CD8-positive, alpha-beta memory T cell (primary cell): ENCODE data around the gene SLC5A8. TPM values are rescaled to one million over a fixed set of nuclear protein-coding genes. Genes with fewer than 3 reads are reported as not detected.

Source experiments
- CTCF ChIA-PET: fragments of 350-600 bp; sonication (Branson Sonifier 250); formaldehyde crosslinking; loops from one replicate; lab custom pipeline; 2021; ENCODE audit warnings: antibody characterized with exemption; lab: Charles Lee
- POLR2A ChIA-PET: fragments of 350-600 bp; sonication (Branson Sonifier 250); formaldehyde crosslinking; loops from one replicate; lab custom pipeline; 2021; ENCODE audit warnings: antibody characterized with exemption; lab: Charles Lee
- DNase-seq, 5 donors: peaks; one replicate each; pipeline versions ENCODE4 v3.0.0 to v3.0.0-alpha.2; 2020 to 2022; ENCODE audit warnings: mixed read lengths in 1 of 5
- H3K27ac ChIP-seq: one replicate; pipeline ENCODE4 v1.7.0; 2013; ENCODE audit warnings: low read depth, mild to moderate bottlenecking, low read length, moderate library complexity
- H3K27me3 ChIP-seq: 2 replicates; pipeline ENCODE4 v1.7.0; 2013; ENCODE audit warnings: low read length, mild to moderate bottlenecking; ENCODE audit not compliant: insufficient read depth, poor library complexity, severe bottlenecking
- H3K36me3 ChIP-seq: 2 replicates; pipeline ENCODE4 v1.7.0; 2013; ENCODE audit warnings: mild to moderate bottlenecking, low read length, moderate library complexity; ENCODE audit not compliant: insufficient read depth
- H3K4me1 ChIP-seq: 2 replicates; pipeline ENCODE4 v1.7.0; 2013; ENCODE audit warnings: mild to moderate bottlenecking, low read length, moderate library complexity; ENCODE audit not compliant: insufficient read depth
- H3K4me3 ChIP-seq: 2 replicates; pipeline ENCODE4 v1.7.0; 2013; ENCODE audit warnings: mild to moderate bottlenecking, low read length
- H3K9me3 ChIP-seq: 2 replicates; pipeline ENCODE4 v1.7.0; 2013; ENCODE audit warnings: mild to moderate bottlenecking, low read length
- H3K27ac Mint-ChIP-seq, 8 donors: one replicate each; pipeline ENCODE4 v1.8.0; 2020 to 2021; ENCODE audit warnings: mixed read lengths in 8 of 8, mild to moderate bottlenecking in 6 of 8, inconsistent platforms in 3 of 8, moderate library complexity in 3 of 8
- H3K27me3 Mint-ChIP-seq, 2 donors: one replicate each; pipeline ENCODE4 v1.8.0; 2020 to 2021; ENCODE audit warnings: mixed read lengths in 2 of 2, mild to moderate bottlenecking in 1 of 2, moderate library complexity in 1 of 2
- H3K36me3 Mint-ChIP-seq, 3 donors: one replicate each; pipeline ENCODE4 v1.8.0; 2020 to 2021; ENCODE audit warnings: mixed read lengths in 3 of 3, inconsistent platforms in 1 of 3, mild to moderate bottlenecking in 1 of 3
- H3K4me1 Mint-ChIP-seq, 3 donors: one replicate each; pipeline ENCODE4 v1.8.0; 2020 to 2021; ENCODE audit warnings: mixed read lengths in 3 of 3, inconsistent platforms in 1 of 3, mild to moderate bottlenecking in 1 of 3
- H3K4me3 Mint-ChIP-seq, 7 donors: one replicate each; pipeline ENCODE4 v1.8.0; 2020 to 2021; ENCODE audit warnings: mixed read lengths in 7 of 7, mild to moderate bottlenecking in 6 of 7, moderate library complexity in 4 of 7, inconsistent platforms in 2 of 7
- H3K9me3 Mint-ChIP-seq, 5 donors: one replicate each; pipeline ENCODE4 v1.8.0; 2020 to 2022; ENCODE audit warnings: mixed read lengths in 5 of 5, mild to moderate bottlenecking in 3 of 5, moderate library complexity in 2 of 5, inconsistent platforms in 1 of 5
- polyA plus RNA-seq: library from polyadenylated mRNA; unstranded; fragments of 300-500 nt; fragmentation: Illumina TruSeq; gene quantifications from one replicate; pipeline ENCODE4 v1.2.3, GENCODE V29; 2021
- total RNA-seq, 2 experiments: library from RNA; stranded (reverse); gene quantifications; one replicate each; pipeline ENCODE4 v1.2.3, GENCODE V29; 2021

Gene SLC5A8
- total and polyA plus RNA-seq, 3 experiments from 2014 or later = not detected

DNA sequence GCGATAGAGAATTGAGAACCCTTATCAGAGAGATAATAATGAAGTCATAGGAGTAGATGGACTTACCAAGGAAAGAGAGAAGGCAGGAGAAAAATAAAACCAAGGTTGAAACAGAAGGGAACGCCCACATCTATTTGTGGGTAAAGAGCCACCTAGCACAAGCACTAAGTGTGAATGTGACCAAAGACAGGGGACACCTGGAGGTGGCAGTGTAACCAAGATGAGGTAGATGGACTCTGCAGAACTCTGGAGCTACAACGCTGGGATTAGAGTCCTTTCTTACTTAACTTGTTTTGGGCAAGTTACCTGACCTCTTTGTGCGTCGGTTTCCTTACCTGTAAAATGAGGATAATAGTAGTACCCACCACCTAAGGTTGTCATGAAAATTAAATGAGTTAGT is 101.9 kb downstream of the SLC5A8 start:
- Histone ChIP-seq H3K4me3 (no peak overlapping the region), H3K27me3 (no peaks in the 10 kb centered on the region), H3K36me3 (no peaks in the 10 kb centered on the region), H3K27ac (no peak overlapping the region), H3K4me1 (no peaks in the 10 kb centered on the region), H3K9me3 (no peaks in the 10 kb centered on the region)
- POLR2A ChIA-PET = no interaction called here
- CTCF ChIA-PET = no interaction called here
- Mint-ChIP-seq H3K27me3 (no peaks in the 10 kb centered on the region), H3K36me3 (no peaks in the 10 kb centered on the region), H3K4me1 (no peaks in the 10 kb centered on the region), H3K9me3 (peaks cover 0 to 4% (median 0%) of the 10 kb centered on the region in 5 donors), H3K4me3 (no peak overlapping the region), H3K27ac (no peak overlapping the region)
- no peak for DNase-seq

DNA sequence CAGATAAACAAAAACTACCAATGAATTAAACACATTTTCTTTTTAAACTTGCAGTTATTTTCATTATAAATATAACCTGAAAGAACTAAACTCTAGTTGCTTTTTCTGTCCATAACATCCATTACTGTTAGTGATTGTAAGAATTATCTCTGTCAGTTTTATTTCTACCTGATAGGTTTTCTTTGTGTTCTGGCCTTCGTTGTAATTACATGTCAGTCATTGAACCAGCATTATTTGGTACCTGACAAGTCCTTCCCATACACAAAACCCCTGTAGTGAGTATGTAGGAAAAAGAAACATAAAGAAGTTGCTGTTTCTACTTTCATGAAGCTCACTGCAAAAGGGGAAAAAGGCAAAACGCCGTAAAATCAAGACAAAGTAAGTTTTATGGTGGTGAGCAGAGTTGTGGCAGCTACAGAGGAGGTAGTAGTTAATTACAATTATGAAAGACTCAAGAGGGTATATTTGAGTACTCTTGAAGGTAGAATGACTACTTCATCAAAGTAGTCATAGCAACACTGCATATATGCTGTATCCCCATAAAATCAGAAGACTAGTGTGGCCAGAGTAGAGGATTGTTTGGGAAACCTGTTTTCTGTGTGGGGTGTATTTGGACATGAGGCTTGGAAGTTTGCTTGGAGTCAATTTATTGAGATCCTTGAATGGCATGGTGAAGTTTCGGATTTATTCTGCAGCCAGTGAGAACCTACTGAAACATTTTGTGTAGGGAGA is 102.8 kb downstream of the SLC5A8 start:
- H3K4me3 ChIP-seq = no peak overlapping the region
- no peaks in the 10 kb centered on the region for H3K9me3 ChIP-seq
- ChIA-PET CTCF (no interaction called here), POLR2A (no interaction called here)
- Mint-ChIP-seq H3K27me3 (no peaks in the 10 kb centered on the region), H3K27ac (no peak overlapping the region), H3K4me1 (no peaks in the 10 kb centered on the region), H3K36me3 (no peaks in the 10 kb centered on the region), H3K4me3 (no peak overlapping the region), H3K9me3 (peaks cover 0 to 4% (median 0%) of the 10 kb centered on the region in 5 donors)
- no peak overlapping the region for H3K27ac ChIP-seq
- no peaks in the 10 kb centered on the region for H3K36me3 ChIP-seq
- DNase-seq = no peak
- H3K27me3 ChIP-seq = no peaks in the 10 kb centered on the region
- H3K4me1 ChIP-seq = no peaks in the 10 kb centered on the region

Other genes with a start within 250 kb of the SLC5A8 start
- 10 to 100 TPM; 58.6 to 58.8 TPM for gene UTP20, start 69.9 kb upstream of the SLC5A8 start, total RNA-seq
- 5.8 TPM for gene UTP20, start 69.9 kb upstream of the SLC5A8 start, polyA plus RNA-seq
- 10 to 100 TPM; 71.1 to 74.4 TPM for gene ARL1, start 197.5 kb upstream of the SLC5A8 start, total RNA-seq
- 41.7 TPM for gene ARL1, start 197.5 kb upstream of the SLC5A8 start, polyA plus RNA-seq